Fibroblast of pulmonary artery (primary cell): Measurements from ENCODE around the gene CCDC93.

Source experiments
- DNase-seq: peaks from one replicate; pipeline ENCODE4 v3.0.0-alpha.2; 2010; ENCODE audit warnings: low read depth
- H3K4me3 ChIP-seq: replicated peaks from 2 replicates; pipeline ENCODE4 v1.5.1; 2011; ENCODE audit warnings: low read depth, mild to moderate bottlenecking, control low read depth, low read length, moderate library complexity
- CTCF ChIP-seq: IDR thresholded peaks from 2 replicates; pipeline ENCODE4 v1.5.1; 2011; ENCODE audit warnings: mild to moderate bottlenecking, control low read depth, low read length, inconsistent platforms; ENCODE audit errors: missing control alignments

Gene CCDC93

DNA sequence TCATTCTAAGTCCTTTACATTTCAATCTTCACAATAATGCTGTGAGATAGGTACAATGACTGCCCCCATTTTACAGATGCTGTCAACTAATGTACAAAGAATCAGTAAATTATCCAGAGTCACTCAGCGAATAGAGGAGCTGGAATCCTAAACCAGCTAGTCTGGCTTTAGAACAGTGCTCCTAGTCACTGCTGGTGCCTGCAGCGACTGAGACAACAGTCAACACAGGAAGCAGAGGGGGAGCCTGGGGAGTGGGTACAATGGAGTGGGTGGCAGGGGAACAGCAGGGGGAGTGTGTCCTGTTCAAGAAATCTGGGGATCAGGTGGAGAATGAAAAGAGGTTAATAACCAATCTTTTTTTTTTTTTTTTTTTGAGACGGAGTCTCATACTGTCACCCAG is 37.3 kb downstream of the CCDC93 start:
- H3K4me3 ChIP-seq, result no peak overlapping the region
- DNase-seq, result no peak
- TF ChIP-seq CTCF, result no peak

DNA sequence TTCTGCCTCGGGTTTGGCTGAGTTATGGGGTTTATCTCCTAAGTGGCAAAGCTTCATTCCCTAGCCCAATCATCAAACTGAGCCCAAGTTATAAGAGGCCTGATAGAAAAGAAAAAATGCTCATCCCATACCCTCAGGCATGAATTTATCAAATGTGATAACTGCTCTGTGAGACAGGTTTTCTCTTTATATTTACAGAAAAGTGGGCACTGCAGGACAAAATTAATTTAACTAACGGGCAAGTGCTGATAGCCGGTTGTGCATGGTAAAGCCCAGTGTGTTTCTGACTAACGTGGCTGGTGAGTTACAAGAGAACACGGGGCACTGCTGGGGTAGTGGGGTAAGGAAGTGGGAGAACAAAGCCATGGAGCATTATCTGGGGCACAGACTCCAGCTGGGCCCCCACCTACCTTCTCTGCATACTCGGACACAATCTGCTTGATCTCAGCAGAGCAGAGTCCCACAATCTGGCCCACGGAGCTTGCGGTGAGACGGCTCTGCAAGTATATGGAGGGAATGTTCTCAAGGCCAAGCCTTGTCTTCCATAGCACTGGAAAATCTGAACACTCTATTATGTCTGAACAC is 40.3 kb downstream of the CCDC93 start:
- no peak overlapping the region for H3K4me3 ChIP-seq
- no peak for TF ChIP-seq CTCF
- DNase-seq, result no peak

GRCh38 chr2:117972476-117973123 is 41.3 kb downstream of the CCDC93 start:
- H3K4me3 ChIP-seq, result no peak overlapping the region
- TF ChIP-seq CTCF, result no peak
- DNase-seq, result peak; percentile 92

GRCh38 chr2:117968722-117969121 is 45.1 kb downstream of the CCDC93 start:
- no peak for DNase-seq
- TF ChIP-seq CTCF, result peak; percentile 7
- no peak overlapping the region for H3K4me3 ChIP-seq

- DNase-seq, result no peak
- TF ChIP-seq CTCF, result no peak
Observed at GRCh38 chr2:117967977-117968718, 45.7 kb downstream of the CCDC93 start.

DNA sequence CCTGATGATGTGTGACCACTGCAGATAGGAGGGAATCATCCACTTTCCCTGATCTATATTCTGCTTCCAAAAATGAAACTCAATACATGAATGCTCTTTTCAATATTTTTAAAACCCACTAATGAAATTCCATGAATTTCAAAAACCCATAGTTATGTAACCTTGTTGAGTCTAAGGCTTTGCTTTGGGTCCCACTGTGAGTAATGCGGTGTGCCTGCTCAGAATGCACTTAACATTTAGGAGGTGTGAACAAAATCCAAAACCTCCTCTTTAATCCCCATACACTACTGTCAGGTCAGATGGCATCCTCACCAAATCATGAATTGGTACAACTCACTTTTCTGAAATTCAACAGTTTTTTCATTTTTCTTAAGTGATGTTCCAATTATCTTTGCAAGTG is 50.4 kb downstream of the CCDC93 start:
- no peak for DNase-seq
- no peak overlapping the region for H3K4me3 ChIP-seq
- no peak for TF ChIP-seq CTCF

More at GRCh38 chr2:117967977-117968718, 45.7 kb downstream of the CCDC93 start:
- no peak overlapping the region for H3K4me3 ChIP-seq
